Stomach (tissue), 19 donors: Measurements from ENCODE around the gene AQP4. TPM values are rescaled to one million over a fixed set of nuclear protein-coding genes. Genes with fewer than 3 reads are reported as not detected.

Experiments
- DNase-seq, 2 donors: peaks; one replicate each; pipeline versions ENCODE4 v3.0.0 to v3.0.0-alpha.2; 2013 to 2019
- H3K27ac ChIP-seq, 5 donors: fragments of 200-600 bp in 4 of 5; sonication (generic) in 4 of 5; one replicate each; pipeline ENCODE4 v1.5.1; 2013 to 2019; ENCODE audit warnings: mild to moderate bottlenecking in 1 of 5, moderate library complexity in 1 of 5
- H3K27me3 ChIP-seq, 3 donors: fragments of 200-600 bp; sonication (generic); one replicate each; pipeline ENCODE4 v1.5.1; 2017 to 2019; ENCODE audit warnings: mixed run types in 1 of 3
- H3K36me3 ChIP-seq, 4 donors: fragments of 200-600 bp; sonication (generic); 1 replicate in 3 of 4; 2 replicates in 1 of 4; pipeline ENCODE4 v1.5.1; 2016 to 2019
- H3K4me1 ChIP-seq, 4 donors: fragments of 200-600 bp; sonication (generic); one replicate each; pipeline ENCODE4 v1.5.1; 2016 to 2019
- H3K4me3 ChIP-seq, 4 donors: fragments of 200-600 bp; sonication (generic) in 3 of 4; one replicate each; pipeline ENCODE4 v1.5.1; 2016 to 2019; ENCODE audit warnings: mild to moderate bottlenecking in 1 of 4
- H3K9me3 ChIP-seq, 4 donors: fragments of 200-600 bp; sonication (generic); one replicate each; pipeline ENCODE4 v1.5.1; 2016 to 2019
- CTCF ChIP-seq, 7 experiments: fragments of 450-650 bp in 4 of 7; fragments of 200-600 bp in 3 of 7; sonication (generic) in 3 of 7; IDR thresholded peaks; one replicate each; pipeline ENCODE4 v1.5.1; 2016 to 2019; ENCODE audit warnings: antibody characterized with exemption in 7 of 7, control low read depth in 2 of 7, mild to moderate bottlenecking in 1 of 7
- EP300 ChIP-seq: sonication (generic); formaldehyde crosslinking; IDR thresholded peaks from one replicate; pipeline ENCODE4 v1.6.1; 2017; ENCODE audit warnings: antibody characterized with exemption
- POLR2A ChIP-seq, 4 donors: fragments of 450-650 bp; IDR thresholded peaks; one replicate each; pipeline ENCODE4 v1.6.1; 2016; ENCODE audit warnings: antibody characterized with exemption in 4 of 4, control low read depth in 2 of 4, mild to moderate bottlenecking in 1 of 4, moderate library complexity in 1 of 4
- POLR2AphosphoS5 ChIP-seq, 3 donors: sonication (generic); formaldehyde crosslinking; IDR thresholded peaks; one replicate each; pipeline ENCODE4 v1.6.1; 2016; ENCODE audit warnings: antibody characterized with exemption in 3 of 3
- WGBS, 5 donors: extraction: QIAGEN DNeasy Blood & Tissue Kit in 3 of 5; methylation state at CpG; one replicate each; pipeline versions ENCODE4 v1.1.5 to v1.1.7; 2013 to 2018; 5-methylcytosine and 5-hydroxymethylcytosine counted together
- intact Hi-C: fragments of 100-400 bp; cut with DNase I; formaldehyde crosslinking; loops from one replicate; pipeline ENCODE4 v1.15.1; 2023; ENCODE audit warnings: low total_unique reads
- long read RNA-seq, 10 donors: transcript quantifications; one replicate each; lab custom pipeline, GENCODE V29; 2026
- polyA plus RNA-seq, 3 donors: library from polyadenylated mRNA; stranded (reverse); fragments of 200-250 nt; gene quantifications; one replicate each; pipeline ENCODE4 v1.2.3, GENCODE V29; 2013
- total RNA-seq, 5 donors: library from RNA; depleted of rRNA; stranded (reverse); fragments of >200 nt; gene quantifications; one replicate each; pipeline versions ENCODE4 v1.1.0 to v1.2.3, GENCODE V29; 2014 to 2016
- donor health status: healthy with polysubstance abuse.
- donor health status: Bipolar disorder and iron deficiency.
- donor health status: healthy.

Gene AQP4
- 100 to 1,000 TPM in 1 of 5 donors, 10 to 100 TPM in 1, 1 to 10 TPM in 2, not detected in 1; 6.7 to 115 (median 9.9) TPM for total RNA-seq
- polyA plus RNA-seq, result 1 to 10 TPM in 2 of 3 donors, under 1 TPM in 1; 0.83 to 8.2 (median 1.9) TPM
- long read RNA-seq, donor 1, result 0 reads
- long read RNA-seq, donor 2, result 0 reads
- long read RNA-seq, donor 3, result 0 reads
- long read RNA-seq, donor 4, result 0 reads
- long read RNA-seq, donor 5, full-length matches to known transcripts, result 2 of 2 reads
- long read RNA-seq, donor 5, partial matches to known transcripts, result 0 of 2 reads
- long read RNA-seq, donor 5, other reads (novel, unspliced or antisense), result 0 of 2 reads
- long read RNA-seq, donor 6, full-length matches to known transcripts, result 23 of 23 reads
- long read RNA-seq, donor 6, partial matches to known transcripts, result 0 of 23 reads
- long read RNA-seq, donor 6, other reads (novel, unspliced or antisense), result 0 of 23 reads
- long read RNA-seq, donor 7, result 0 reads
- long read RNA-seq, donor 8, full-length matches to known transcripts, result 7 of 7 reads
- long read RNA-seq, donor 8, partial matches to known transcripts, result 0 of 7 reads
- long read RNA-seq, donor 8, other reads (novel, unspliced or antisense), result 0 of 7 reads
- long read RNA-seq, donor 9, full-length matches to known transcripts, result 2 of 2 reads
- long read RNA-seq, donor 9, partial matches to known transcripts, result 0 of 2 reads
- long read RNA-seq, donor 9, other reads (novel, unspliced or antisense), result 0 of 2 reads
- long read RNA-seq, donor 10, result 0 reads

GRCh38 chr18:26865557-26865956 is at the start of gene AQP4:
Gene AQP4, minus strand, starts transcription at chr18:26865707. Its CDS starts 18 bp downstream, at chr18:26865689.
- Histone ChIP-seq H3K36me3 (no peaks in the 10 kb centered on the region), H3K27ac (peak within 1 kb of the TSS in 4 of 5 donors; percentile 60 to 90 (median 76)), H3K4me1 (peaks cover 7 to 51% (median 19%) of the 10 kb centered on the region in 4 donors), H3K9me3 (no peaks in the 10 kb centered on the region), H3K4me3 (peak within 1 kb of the TSS in 2 of 4 donors; percentile 17 to 38), H3K27me3 (peaks cover 0 to 22% (median 13%) of the 10 kb centered on the region in 3 donors)
- intact Hi-C loops, result no loop called here
- TF ChIP-seq POLR2AphosphoS5 (IDR thresholded peaks at IDR 0.05) (peak in 2 of 3 donors; percentile 68 to 80), POLR2A (IDR thresholded peaks at IDR 0.05) (no peak)
- WGBS, 5 donors, result 22 to 45% (median 28%) methylated on average over 5 of the region's 5 CpGs
- DNase-seq, result peak; percentile 52 to 68

- H3K36me3 ChIP-seq, result no peaks in the 10 kb centered on the region
- no peaks in the 10 kb centered on the region for H3K27me3 ChIP-seq
- intact Hi-C loops, result no loop called here
- H3K9me3 ChIP-seq, result no peaks in the 10 kb centered on the region
- WGBS, 5 donors, result 60 to 72% (median 64%) methylated on average over 4 of the region's 4 CpGs
- no peaks in the 10 kb centered on the region for H3K4me1 ChIP-seq
- no peak overlapping the region for H3K27ac ChIP-seq
- TF ChIP-seq EP300, result no peak
- no peak for TF ChIP-seq CTCF (IDR thresholded peaks at IDR 0.05)
- TF ChIP-seq POLR2AphosphoS5 (IDR thresholded peaks at IDR 0.05), result no peak
- TF ChIP-seq POLR2A (IDR thresholded peaks at IDR 0.05), result no peak
- H3K4me3 ChIP-seq, result no peak overlapping the region
- no peak for DNase-seq
Measured at GRCh38 chr18:26911840-26912239, 46.3 kb upstream of the AQP4 start.

GRCh38 chr18:26909599-26910290 is 44.2 kb upstream of the AQP4 start:
- no peaks in the 10 kb centered on the region for H3K4me1 ChIP-seq
- H3K27me3 ChIP-seq, result no peaks in the 10 kb centered on the region
- no peak for DNase-seq
- H3K27ac ChIP-seq, result no peak overlapping the region
- intact Hi-C loops, result no loop called here
- TF ChIP-seq EP300 (no peak), CTCF (IDR thresholded peaks at IDR 0.05) (no peak), POLR2A (IDR thresholded peaks at IDR 0.05) (no peak), POLR2AphosphoS5 (IDR thresholded peaks at IDR 0.05) (no peak)
- H3K36me3 ChIP-seq, result no peaks in the 10 kb centered on the region
- H3K4me3 ChIP-seq, result no peak overlapping the region
- H3K9me3 ChIP-seq, result no peaks in the 10 kb centered on the region
- 50 to 67% (median 59%) methylated on average over 5 of the region's 5 CpGs for WGBS, 5 donors

- DNase-seq, result no peak
- intact Hi-C loops, result no loop called here
- H3K36me3 ChIP-seq, result no peaks in the 10 kb centered on the region
- H3K4me1 ChIP-seq, result no peaks in the 10 kb centered on the region
- H3K9me3 ChIP-seq, result no peaks in the 10 kb centered on the region
- no peaks in the 10 kb centered on the region for H3K27me3 ChIP-seq
- WGBS, 5 donors, result 52 to 63% (median 60%) methylated on average over 3 of the region's 3 CpGs
- no peak overlapping the region for H3K4me3 ChIP-seq
- H3K27ac ChIP-seq, result no peak overlapping the region
- TF ChIP-seq CTCF (IDR thresholded peaks at IDR 0.05) (no peak), POLR2A (IDR thresholded peaks at IDR 0.05) (no peak), POLR2AphosphoS5 (IDR thresholded peaks at IDR 0.05) (no peak), EP300 (no peak)
Measured at GRCh38 chr18:26908906-26909305, 43.4 kb upstream of the AQP4 start.
